Measurements from ENCODE around the gene OSMR.

The OSMR gene

GRCh38 chr5:38845526-38846378 is at the start of gene OSMR:
OSMR (plus strand) TSS chr5:38846012; CDS start chr5:38869045, 23,033 bp downstream.
- DNase-seq (ENCODE audit: low read depth, low spot score) = no peak

- DNase-seq (ENCODE audit: low read depth, low spot score) = no peak
These were observed 49.1 kb upstream of the OSMR start for GRCh38 chr5:38796742-38797108.

- no peak for DNase-seq (ENCODE audit: low read depth, low spot score)
These were observed 48.0 kb upstream of the OSMR start for GRCh38 chr5:38797838-38798237.

GRCh38 chr5:38799556-38800377 is 46.0 kb upstream of the OSMR start:
- DNase-seq (ENCODE audit: low read depth, low spot score) = no peak

GRCh38 chr5:38800515-38800914 is 45.3 kb upstream of the OSMR start:
- DNase-seq (ENCODE audit: low read depth, low spot score) = no peak

GRCh38 chr5:38802125-38802524 is 43.7 kb upstream of the OSMR start:
- no peak for DNase-seq (ENCODE audit: low read depth, low spot score)

GRCh38 chr5:38803246-38803645 is 42.6 kb upstream of the OSMR start:
- no peak for DNase-seq (ENCODE audit: low read depth, low spot score)

- DNase-seq (ENCODE audit: low read depth, low spot score) = no peak
These were observed 39.0 kb upstream of the OSMR start for GRCh38 chr5:38806775-38807258.

- DNase-seq (ENCODE audit: low read depth, low spot score) = no peak
These were observed 38.0 kb upstream of the OSMR start for GRCh38 chr5:38807570-38808483.

- DNase-seq (ENCODE audit: low read depth, low spot score) = no peak
These were observed 37.0 kb upstream of the OSMR start for GRCh38 chr5:38808666-38809343.

- no peak for DNase-seq (ENCODE audit: low read depth, low spot score)
These were observed 36.1 kb upstream of the OSMR start for GRCh38 chr5:38809388-38810359.

GRCh38 chr5:38814879-38815278 is 30.9 kb upstream of the OSMR start:
- DNase-seq (ENCODE audit: low read depth, low spot score) = no peak

- no peak for DNase-seq (ENCODE audit: low read depth, low spot score)
These were observed 29.5 kb upstream of the OSMR start for GRCh38 chr5:38816083-38817030.

- DNase-seq (ENCODE audit: low read depth, low spot score) = no peak
These were observed 24.1 kb upstream of the OSMR start for GRCh38 chr5:38821679-38822078.

GRCh38 chr5:38823503-38823902 is 22.3 kb upstream of the OSMR start:
- DNase-seq (ENCODE audit: low read depth, low spot score) = no peak

- no peak for DNase-seq (ENCODE audit: low read depth, low spot score)
These were observed 21.0 kb upstream of the OSMR start for GRCh38 chr5:38824821-38825220.

- no peak for DNase-seq (ENCODE audit: low read depth, low spot score)
These were observed 20.3 kb upstream of the OSMR start for GRCh38 chr5:38825494-38825893.

- DNase-seq (ENCODE audit: low read depth, low spot score) = no peak
These were observed 18.3 kb upstream of the OSMR start for GRCh38 chr5:38827525-38827924.
